ENCODE data around the gene GPX6. TPM values are rescaled to one million over a fixed set of nuclear protein-coding genes. Genes with fewer than 3 reads are reported as not detected.

The GPX6 gene
- total and polyA plus RNA-seq, 11 donors: not detected

GRCh38 chr6:28541996-28542395 lies 26.4 kb upstream of the GPX6 start:
- no peak overlapping the region for H3K4me3 ChIP-seq
- H3K27ac ChIP-seq: no peak overlapping the region
- DNase-seq (no peak), ATAC-seq (no peak)
- TF ChIP-seq CTCF (IDR thresholded peaks at IDR 0.05): no peak
- no peak for TF ChIP-seq POLR2A (IDR thresholded peaks at IDR 0.05)
- WGBS, 4 donors: 51 to 60% (median 57%) methylated on average over 7 of the region's 7 CpGs
- peaks cover 0 to 6% (median 0%) of the 10 kb centered on the region in 12 donors for H3K4me1 ChIP-seq
- H3K9me3 ChIP-seq: no peaks in the 10 kb centered on the region
- H3K36me3 ChIP-seq: no peaks in the 10 kb centered on the region
- intact Hi-C loops (cut with DNase I): no loop called here
- peaks cover 5 to 83% (median 23%) of the 10 kb centered on the region in 9 donors for H3K27me3 ChIP-seq

- intact Hi-C loops (cut with DNase I): no loop called here
- Histone ChIP-seq H3K27ac (no peak overlapping the region), H3K4me3 (no peak overlapping the region), H3K9me3 (no peaks in the 10 kb centered on the region), H3K36me3 (no peaks in the 10 kb centered on the region), H3K4me1 (peaks cover 0 to 2% (median 0%) of the 10 kb centered on the region in 12 donors), H3K27me3 (peaks cover 3 to 86% (median 16%) of the 10 kb centered on the region in 9 donors)
- WGBS, 4 donors: 33 to 44% (median 36%) methylated on average over 22 of the region's 22 CpGs
- DNase-seq (no peak), ATAC-seq (no peak)
- TF ChIP-seq POLR2A (IDR thresholded peaks at IDR 0.05) (no peak), CTCF (IDR thresholded peaks at IDR 0.05) (no peak)
These were observed 22.0 kb upstream of the GPX6 start for GRCh38 chr6:28537509-28538140.

GRCh38 chr6:28537065-28537464 lies 21.5 kb upstream of the GPX6 start:
- H3K4me3 ChIP-seq: peak overlapping the region in 1 of 12 donors; percentile 8
- no peak overlapping the region for H3K27ac ChIP-seq
- no peaks in the 10 kb centered on the region for H3K36me3 ChIP-seq
- no peaks in the 10 kb centered on the region for H3K4me1 ChIP-seq
- no peaks in the 10 kb centered on the region for H3K9me3 ChIP-seq
- DNase-seq (no peak), ATAC-seq (no peak)
- H3K27me3 ChIP-seq: peaks cover 3 to 86% (median 13%) of the 10 kb centered on the region in 9 donors
- no peak for TF ChIP-seq POLR2A (IDR thresholded peaks at IDR 0.05)
- no peak for TF ChIP-seq CTCF (IDR thresholded peaks at IDR 0.05)
- WGBS, 4 donors: 6 to 14% (median 10%) methylated on average over 18 of the region's 18 CpGs
- intact Hi-C loops (cut with DNase I): no loop called here

GRCh38 chr6:28534875-28535274 lies 19.3 kb upstream of the GPX6 start:
- WGBS, 4 donors: 41 to 60% (median 54%) methylated on average over 2 of the region's 2 CpGs
- no peak for ATAC-seq
- no peak overlapping the region for H3K27ac ChIP-seq
- no peaks in the 10 kb centered on the region for H3K36me3 ChIP-seq
- H3K9me3 ChIP-seq: no peaks in the 10 kb centered on the region
- H3K4me3 ChIP-seq: no peak overlapping the region
- H3K4me1 ChIP-seq: no peaks in the 10 kb centered on the region
- no peak for TF ChIP-seq POLR2A (IDR thresholded peaks at IDR 0.05)
- no peak for DNase-seq
- intact Hi-C loops (cut with DNase I): no loop called here
- peaks cover 3 to 75% (median 13%) of the 10 kb centered on the region in 9 donors for H3K27me3 ChIP-seq

GRCh38 chr6:28534306-28534705 lies 18.7 kb upstream of the GPX6 start:
- H3K4me3 ChIP-seq: no peak overlapping the region
- H3K4me1 ChIP-seq: no peaks in the 10 kb centered on the region
- intact Hi-C loops (cut with DNase I): no loop called here
- DNase-seq: no peak
- H3K27ac ChIP-seq: no peak overlapping the region
- ATAC-seq: no peak
- peaks cover 3 to 76% (median 17%) of the 10 kb centered on the region in 9 donors for H3K27me3 ChIP-seq
- WGBS, 4 donors: 63 to 79% (median 69%) methylated on average over 3 of the region's 3 CpGs
- TF ChIP-seq CTCF (IDR thresholded peaks at IDR 0.05) (no peak), POLR2A (IDR thresholded peaks at IDR 0.05) (no peak)
- no peaks in the 10 kb centered on the region for H3K9me3 ChIP-seq
- no peaks in the 10 kb centered on the region for H3K36me3 ChIP-seq
